Endodermal cell (in vitro differentiated cells): ENCODE results near the gene OR5B2. TPM values are rescaled to one million over a fixed set of nuclear protein-coding genes. Genes with fewer than 3 reads are reported as not detected.

Experiments
- DNase-seq: peaks from one replicate; pipeline ENCODE4 v3.0.0-alpha.2; 2017
- H3K27ac ChIP-seq: 2 replicates; pipeline ENCODE4 v1.5.1; 2013; ENCODE audit warnings: mild to moderate bottlenecking, low read depth, low read length, moderate library complexity
- H3K27me3 ChIP-seq: 2 replicates; pipeline ENCODE4 v1.6.1; 2013; ENCODE audit warnings: mild to moderate bottlenecking, low read length, moderate library complexity; ENCODE audit not compliant: insufficient read depth, control insufficient read depth, poor library complexity, severe bottlenecking
- H3K36me3 ChIP-seq: 2 replicates; pipeline ENCODE4 v1.7.0; 2013; ENCODE audit warnings: mild to moderate bottlenecking, low read length, moderate library complexity; ENCODE audit not compliant: control insufficient read depth, insufficient read depth
- H3K4me1 ChIP-seq: one replicate; pipeline ENCODE4 v1.7.0; 2013; ENCODE audit warnings: low read length; ENCODE audit not compliant: control insufficient read depth, insufficient read depth
- H3K4me3 ChIP-seq: 2 replicates; pipeline ENCODE4 v1.5.1; 2013; ENCODE audit warnings: mild to moderate bottlenecking, low read length, moderate library complexity
- H3K9ac ChIP-seq: 2 replicates; pipeline ENCODE4 v1.6.1; 2013; ENCODE audit warnings: mild to moderate bottlenecking, low read length, moderate library complexity; ENCODE audit not compliant: poor library complexity, severe bottlenecking; ENCODE audit errors: extremely low read depth
- H3K9me3 ChIP-seq: 2 replicates; pipeline ENCODE4 v1.6.1; 2013; ENCODE audit warnings: mild to moderate bottlenecking, low read length, moderate library complexity; ENCODE audit not compliant: control insufficient read depth
- H3K27ac Mint-ChIP-seq: 2 replicates; pipeline ENCODE4 v1.8.0; 2020; ENCODE audit warnings: mixed read lengths
- H3K27me3 Mint-ChIP-seq: 2 replicates; pipeline ENCODE4 v1.8.0; 2021; ENCODE audit warnings: mild to moderate bottlenecking, mixed read lengths; ENCODE audit not compliant: insufficient read depth
- H3K36me3 Mint-ChIP-seq: 2 replicates; pipeline ENCODE4 v1.8.0; 2020; ENCODE audit warnings: low read depth, mixed read lengths
- H3K4me1 Mint-ChIP-seq: 2 replicates; pipeline ENCODE4 v1.8.0; 2020; ENCODE audit warnings: mixed read lengths
- H3K4me3 Mint-ChIP-seq: 2 replicates; pipeline ENCODE4 v1.8.0; 2020; ENCODE audit warnings: mild to moderate bottlenecking, moderate library complexity, mixed read lengths
- H3K9me3 Mint-ChIP-seq: 2 replicates; pipeline ENCODE4 v1.8.0; 2020; ENCODE audit warnings: mild to moderate bottlenecking, mixed read lengths
- CTCF ChIP-seq: fragments of 200-600 bp; sonication (generic); conservative IDR thresholded peaks from 2 replicates; pipeline ENCODE4 v1.5.0; 2021; ENCODE audit warnings: antibody characterized with exemption, mild to moderate bottlenecking
- WGBS, 2 experiments: methylation state at CpG; one replicate each; pipeline versions ENCODE4 v1.1.5 to v1.1.7; 2013; ENCODE audit warnings: missing lambda C conversion rate in 2 of 2, mixed read lengths in 1 of 2; ENCODE audit not compliant: insufficient coverage in 1 of 2, insufficient read length in 1 of 2; 5-methylcytosine and 5-hydroxymethylcytosine counted together
- long read RNA-seq, 4 experiments: library from polyadenylated mRNA in 2 of 4; library from RNA in 1 of 4; library from capped mRNA in 1 of 4; stranded (forward) in 3 of 4; unstranded in 1 of 4; transcript quantifications; one replicate each; pipeline ENCODE4 v2.0.0, GENCODE V29; 2020 to 2021; ENCODE audit warnings: inconsistent platforms in 1 of 4
- polyA plus RNA-seq, 2 experiments: library from polyadenylated mRNA; stranded (reverse); fragments of 50-300 nt; gene quantifications; one replicate each; pipeline ENCODE4 v1.2.3, GENCODE V29; 2013
- total RNA-seq, 2 donors: library from RNA; stranded (reverse); fragmentation: NEBNext Ultra II Directional in 1 of 2; extraction: Animal tissue kit (Norgen Biotek cat#: 25700) in 1 of 2; gene quantifications; 2 replicates in 1 of 2; 3 replicates in 1 of 2; pipeline ENCODE4 v1.2.1, GENCODE V29; 2021

Gene OR5B2
- total RNA-seq: not detected
- not detected for polyA plus RNA-seq (2013, experiment 1 of 2)
- polyA plus RNA-seq (2013, experiment 2 of 2): not detected
- long read RNA-seq, experiment 1: 0 reads
- long read RNA-seq, experiment 2: 0 reads
- long read RNA-seq, experiment 3: 0 reads
- long read RNA-seq, experiment 4: 0 reads

GRCh38 chr11:58428021-58428420 is at the start of gene OR5B2:
TSS of gene OR5B2 (minus strand) at chr11:58428121. CDS start at chr11:58423261, 4,860 bp downstream.
- no peaks in the 10 kb centered on the region for H3K27me3 Mint-ChIP-seq
- no peaks in the 10 kb centered on the region for H3K27me3 ChIP-seq
- H3K27ac ChIP-seq: no peak within 1 kb of the TSS
- no peak within 1 kb of the TSS for H3K27ac Mint-ChIP-seq
- H3K36me3 Mint-ChIP-seq: no peaks in the 10 kb centered on the region
- H3K9ac ChIP-seq: no peak within 1 kb of the TSS
- peaks cover 11% of the 10 kb centered on the region for H3K4me1 Mint-ChIP-seq
- H3K4me3 Mint-ChIP-seq: no peak within 1 kb of the TSS
- no peaks in the 10 kb centered on the region for H3K36me3 ChIP-seq
- 71 to 84% methylated on average over 2 to 3 of the region's 3 CpGs for WGBS, 2 experiments
- H3K9me3 Mint-ChIP-seq: no peaks in the 10 kb centered on the region
- peaks cover 3% of the 10 kb centered on the region for H3K9me3 ChIP-seq
- H3K4me1 ChIP-seq: no peaks in the 10 kb centered on the region
- DNase-seq: no peak
- H3K4me3 ChIP-seq: no peak within 1 kb of the TSS
- no peak for TF ChIP-seq CTCF

GRCh38 chr11:58471892-58472291 is 44.0 kb upstream of the OR5B2 start:
- H3K27me3 Mint-ChIP-seq: peaks cover 2% of the 10 kb centered on the region
- no peaks in the 10 kb centered on the region for H3K36me3 ChIP-seq
- DNase-seq: no peak
- peaks cover 39% of the 10 kb centered on the region for H3K9me3 Mint-ChIP-seq
- peaks cover 35% of the 10 kb centered on the region for H3K9me3 ChIP-seq
- no peaks in the 10 kb centered on the region for H3K27me3 ChIP-seq
- H3K9ac ChIP-seq: no peak overlapping the region
- H3K4me1 Mint-ChIP-seq: no peaks in the 10 kb centered on the region
- H3K4me3 ChIP-seq: no peak overlapping the region
- no peaks in the 10 kb centered on the region for H3K4me1 ChIP-seq
- H3K4me3 Mint-ChIP-seq: no peak overlapping the region
- TF ChIP-seq CTCF: no peak
- H3K27ac Mint-ChIP-seq: no peak overlapping the region
- peaks cover 2% of the 10 kb centered on the region for H3K36me3 Mint-ChIP-seq
- H3K27ac ChIP-seq: no peak overlapping the region

- H3K4me1 ChIP-seq: no peaks in the 10 kb centered on the region
- no peaks in the 10 kb centered on the region for H3K36me3 ChIP-seq
- no peaks in the 10 kb centered on the region for H3K4me1 Mint-ChIP-seq
- no peak for DNase-seq
- H3K9ac ChIP-seq: no peak overlapping the region
- H3K9me3 Mint-ChIP-seq: peaks cover 14% of the 10 kb centered on the region
- no peaks in the 10 kb centered on the region for H3K36me3 Mint-ChIP-seq
- H3K9me3 ChIP-seq: peaks cover 14% of the 10 kb centered on the region
- H3K27ac ChIP-seq: no peak overlapping the region
- no peaks in the 10 kb centered on the region for H3K27me3 ChIP-seq
- H3K4me3 Mint-ChIP-seq: no peak overlapping the region
- 83 to 100% methylated on average over 1 of the region's 1 CpG for WGBS, 2 experiments
- H3K27ac Mint-ChIP-seq: no peak overlapping the region
- no peak for TF ChIP-seq CTCF
- no peak overlapping the region for H3K4me3 ChIP-seq
- H3K27me3 Mint-ChIP-seq: peaks cover 2% of the 10 kb centered on the region
Measured at GRCh38 chr11:58466293-58466692, 38.4 kb upstream of the OR5B2 start.
